Calu3 (cell line): ENCODE measurements around the gene OPCML. TPM values are rescaled to one million over a fixed set of nuclear protein-coding genes. Genes with fewer than 3 reads are reported as not detected.

Experiments used
- BruUV-seq: library from RNA; stranded (reverse); fragments of 400-500 nt; replicated peaks from 2 replicates; lab custom pipeline; 2021; lab: Mats Ljungman, UMichigan
- CTCF ChIA-PET: fragments of 300-600 bp; sonication (Branson Sonifier 250); formaldehyde crosslinking; loops from one replicate; lab custom pipeline; 2022; ENCODE audit warnings: antibody characterized with exemption; lab: Charles Lee
- DNase-seq: peaks from one replicate; pipeline ENCODE4 v3.0.0; 2022
- H3K27ac Mint-ChIP-seq: one replicate; pipeline ENCODE4 v1.8.0; 2022; ENCODE audit warnings: mixed read lengths; ENCODE audit not compliant: unreplicated experiment
- H3K27me3 Mint-ChIP-seq: one replicate; pipeline ENCODE4 v1.8.0; 2022; ENCODE audit warnings: mixed read lengths; ENCODE audit not compliant: unreplicated experiment
- H3K36me3 Mint-ChIP-seq: one replicate; pipeline ENCODE4 v1.8.0; 2022; ENCODE audit warnings: mild to moderate bottlenecking, moderate library complexity, mixed read lengths; ENCODE audit not compliant: insufficient read depth, unreplicated experiment
- H3K4me1 Mint-ChIP-seq: one replicate; pipeline ENCODE4 v1.8.0; 2022; ENCODE audit warnings: mild to moderate bottlenecking, low read depth, mixed read lengths; ENCODE audit not compliant: unreplicated experiment
- H3K4me3 Mint-ChIP-seq: one replicate; pipeline ENCODE4 v1.8.0; 2022; ENCODE audit warnings: mild to moderate bottlenecking, low read depth, moderate library complexity, mixed read lengths; ENCODE audit not compliant: unreplicated experiment
- H3K9me3 Mint-ChIP-seq: one replicate; pipeline ENCODE4 v1.8.0; 2022; ENCODE audit warnings: low read depth, mixed read lengths; ENCODE audit not compliant: unreplicated experiment
- CTCF ChIP-seq: fragments of 200-600 bp; IDR thresholded peaks from one replicate; pipeline ENCODE4 v1.8.0; 2022; ENCODE audit warnings: antibody characterized with exemption; ENCODE audit not compliant: unreplicated experiment
- intact Hi-C: fragments of 100-400 bp; cut with micrococcal nuclease; formaldehyde crosslinking; loops from one replicate; pipeline ENCODE4 v1.10.0; 2022; ENCODE audit not compliant: unreplicated experiment
- total RNA-seq: library from RNA; stranded (reverse); gene quantifications from 2 replicates; pipeline ENCODE4 v1.2.3, GENCODE V29; 2022

OPCML gene
- total RNA-seq, 1 experiment from 2014 or later = not detected

GRCh38 chr11:132909021-132909606, 623.2 kb downstream of the OPCML start:
- BruUV-seq = no TSS peak
- CTCF ChIA-PET = no interaction called here
- intact Hi-C loops = no loop called here
- Mint-ChIP-seq H3K4me1 (no peaks in the 10 kb centered on the region), H3K36me3 (no peaks in the 10 kb centered on the region), H3K27me3 (no peaks in the 10 kb centered on the region), H3K27ac (no peak overlapping the region), H3K9me3 (peaks cover 3% of the 10 kb centered on the region), H3K4me3 (no peak overlapping the region)
- TF ChIP-seq CTCF = no peak
- no peak for DNase-seq

GRCh38 chr11:132908414-132908810, 623.9 kb downstream of the OPCML start:
- no peak for TF ChIP-seq CTCF
- no peaks in the 10 kb centered on the region for H3K36me3 Mint-ChIP-seq
- intact Hi-C loops = no loop called here
- CTCF ChIA-PET = no interaction called here
- H3K4me1 Mint-ChIP-seq = no peaks in the 10 kb centered on the region
- no peak for DNase-seq
- no peaks in the 10 kb centered on the region for H3K27me3 Mint-ChIP-seq
- H3K4me3 Mint-ChIP-seq = no peak overlapping the region
- no peak overlapping the region for H3K27ac Mint-ChIP-seq
- peaks cover 3% of the 10 kb centered on the region for H3K9me3 Mint-ChIP-seq
- no TSS peak for BruUV-seq

GRCh38 chr11:132907651-132908413, 624.5 kb downstream of the OPCML start:
- CTCF ChIA-PET = no interaction called here
- H3K9me3 Mint-ChIP-seq = peaks cover 5% of the 10 kb centered on the region
- no peaks in the 10 kb centered on the region for H3K27me3 Mint-ChIP-seq
- no peak for TF ChIP-seq CTCF
- BruUV-seq = no TSS peak
- intact Hi-C loops = no loop called here
- no peak overlapping the region for H3K4me3 Mint-ChIP-seq
- no peaks in the 10 kb centered on the region for H3K36me3 Mint-ChIP-seq
- no peaks in the 10 kb centered on the region for H3K4me1 Mint-ChIP-seq
- DNase-seq = no peak
- no peak overlapping the region for H3K27ac Mint-ChIP-seq

GRCh38 chr11:132904607-132905006, 627.7 kb downstream of the OPCML start:
- BruUV-seq = no TSS peak
- H3K36me3 Mint-ChIP-seq = no peaks in the 10 kb centered on the region
- CTCF ChIA-PET = no interaction called here
- no peak overlapping the region for H3K4me3 Mint-ChIP-seq
- no peak for TF ChIP-seq CTCF
- H3K9me3 Mint-ChIP-seq = peaks cover 11% of the 10 kb centered on the region
- no peak for DNase-seq
- H3K4me1 Mint-ChIP-seq = no peaks in the 10 kb centered on the region
- H3K27me3 Mint-ChIP-seq = no peaks in the 10 kb centered on the region
- H3K27ac Mint-ChIP-seq = no peak overlapping the region
- intact Hi-C loops = no loop called here
